HG02588 (cell line): ENCODE results near the gene KBTBD13.

ENCODE experiments used
- ATAC-seq: cut with Tn5 transposase; IDR thresholded peaks from one replicate; pipeline ENCODE4 v1.9.1; 2021; ENCODE audit warnings: mild to moderate bottlenecking, moderate library complexity; ENCODE audit not compliant: unreplicated experiment

KBTBD13 gene

DNA sequence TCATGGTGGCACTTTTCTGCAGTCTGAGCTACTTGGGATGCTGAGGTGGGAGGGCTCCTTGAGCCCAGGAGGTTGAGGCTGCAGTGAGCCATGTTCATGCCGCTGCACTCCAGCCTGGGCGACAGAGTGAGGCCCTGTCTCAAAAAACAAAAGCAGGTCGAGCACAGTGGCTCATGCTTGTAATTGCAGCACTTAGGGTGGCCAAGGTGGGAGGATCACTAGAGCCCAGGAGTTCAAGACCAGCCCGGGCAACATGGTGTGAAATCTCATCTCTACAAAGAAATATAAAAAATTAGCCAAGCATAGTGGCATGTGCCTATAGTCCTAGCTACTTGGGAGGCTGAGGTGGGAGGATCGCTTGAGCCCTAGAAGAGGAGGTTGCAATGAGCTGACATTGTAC lies 28.5 kb downstream of the KBTBD13 start:
- ATAC-seq = no peak

DNA sequence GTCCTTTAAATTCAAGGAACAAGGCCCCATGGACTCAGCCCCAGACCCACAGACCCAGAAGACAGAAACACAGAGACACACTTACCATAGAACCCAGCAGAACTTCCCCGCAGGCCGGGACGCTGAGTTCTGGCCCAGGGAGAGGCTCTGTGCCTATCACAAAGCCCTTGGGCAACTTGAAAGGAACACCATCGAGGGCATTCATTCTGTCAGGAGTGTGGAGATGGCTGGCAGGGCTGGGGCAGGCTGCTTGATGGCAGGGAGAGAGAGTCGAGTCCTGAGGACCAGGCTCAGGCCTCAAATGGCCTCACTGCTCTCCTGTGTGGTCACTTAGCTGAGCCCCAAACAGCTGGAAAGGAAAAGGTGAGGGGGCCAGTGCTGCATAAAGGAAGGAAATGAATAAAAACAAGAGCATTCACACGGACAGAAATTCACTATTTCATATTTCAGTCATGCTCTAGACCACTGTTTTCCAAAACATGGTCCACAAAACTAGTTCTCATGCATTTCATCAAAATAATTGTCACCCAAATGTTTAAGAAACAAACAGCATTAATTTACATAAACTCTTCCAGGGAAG lies 29.6 kb downstream of the KBTBD13 start:
- no peak for ATAC-seq

DNA sequence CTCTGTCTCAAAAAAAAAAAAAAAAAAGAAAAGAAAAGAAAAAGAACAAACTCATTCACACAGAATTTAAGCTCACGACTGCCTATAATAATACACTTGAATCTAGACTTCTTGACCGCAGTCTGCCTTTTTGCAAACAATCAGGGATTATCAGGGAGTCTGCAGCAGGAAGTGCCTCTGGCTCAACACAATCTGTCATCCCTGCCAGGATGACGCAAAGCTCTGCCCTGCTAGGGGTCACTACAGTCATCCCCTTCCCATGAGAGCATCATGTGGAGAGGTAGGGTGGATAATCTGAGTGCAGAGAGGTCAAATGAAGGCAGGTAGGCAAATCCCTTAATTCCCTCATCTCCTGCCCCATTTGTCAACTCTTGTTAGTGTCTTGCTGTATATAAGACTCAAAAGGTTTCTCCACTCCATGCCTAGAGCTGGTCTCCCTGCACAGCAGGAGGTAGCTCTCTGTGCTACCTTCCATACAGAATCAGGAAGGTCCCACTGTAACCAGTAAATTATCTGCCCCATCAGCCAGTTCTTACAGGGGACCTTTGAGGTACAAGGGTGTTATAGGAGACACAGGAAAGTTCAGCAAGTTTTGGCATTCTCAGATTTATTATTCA lies 34.2 kb downstream of the KBTBD13 start:
- no peak for ATAC-seq

DNA sequence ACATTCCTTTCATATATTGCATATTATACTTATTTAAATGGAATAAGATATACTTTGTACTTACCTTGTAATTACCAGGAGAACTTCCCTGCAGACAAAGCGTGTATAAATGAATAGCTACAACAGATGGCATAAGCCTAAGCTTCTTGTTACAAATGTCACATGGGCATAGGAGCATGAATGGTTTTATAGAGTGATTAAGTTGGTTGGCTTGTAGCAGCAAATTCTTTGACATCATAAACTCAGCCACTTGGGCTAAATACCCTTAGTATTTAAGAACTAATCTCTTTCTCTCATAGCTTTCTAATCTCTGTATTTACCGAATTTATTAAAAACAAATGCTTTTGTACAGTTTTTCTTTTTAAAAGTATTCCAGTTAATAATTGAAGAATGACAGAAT lies 38.5 kb downstream of the KBTBD13 start, which contains the start of gene UBAP1L:
UBAP1L (minus strand) TSS at position 115 of the 400 bp plus-strand sequence. CDS start 8,985 bp downstream, outside the sequence.
- no peak for ATAC-seq

DNA sequence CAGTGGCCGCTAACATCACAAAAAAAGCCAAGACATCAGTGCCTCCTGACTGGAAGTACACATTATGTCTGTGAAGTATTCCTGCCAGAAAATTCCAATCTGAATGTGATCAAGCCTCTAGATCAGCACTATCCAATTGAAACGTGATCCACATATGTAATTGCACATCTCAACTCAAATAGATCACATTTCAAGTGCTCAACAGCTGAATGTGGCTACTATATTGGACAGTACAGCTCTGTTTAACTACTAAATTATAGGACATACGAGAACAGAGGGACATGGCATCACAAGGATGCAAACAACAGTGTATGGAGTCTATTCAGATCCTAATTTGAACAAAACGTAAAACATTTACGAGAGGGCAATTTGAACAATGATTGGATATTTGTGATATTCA lies 39.0 kb downstream of the KBTBD13 start:
- ATAC-seq = no peak
